ENCODE data around the gene RNF212B.

DNA sequence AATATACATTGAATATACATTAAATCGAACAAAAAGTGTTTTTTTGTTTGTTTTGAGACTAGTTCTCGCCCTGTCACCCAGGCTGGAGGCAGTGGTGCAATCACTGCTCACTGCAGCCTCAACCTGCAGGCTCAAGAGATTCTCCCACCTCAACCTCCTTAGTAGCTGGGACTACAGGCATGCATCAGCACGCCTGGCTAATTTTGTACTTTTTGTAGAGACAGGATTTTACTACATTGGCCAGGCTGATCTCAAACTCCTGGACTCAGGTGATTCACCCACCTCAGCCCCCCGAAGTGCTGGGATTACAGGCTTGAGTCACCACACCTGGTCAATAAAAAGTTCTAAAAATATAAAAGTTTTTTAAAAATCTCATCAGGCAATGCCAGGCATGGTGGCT, 10.2 kb upstream of the RNF212B start:
- TF ChIP-seq, protein P1, sequence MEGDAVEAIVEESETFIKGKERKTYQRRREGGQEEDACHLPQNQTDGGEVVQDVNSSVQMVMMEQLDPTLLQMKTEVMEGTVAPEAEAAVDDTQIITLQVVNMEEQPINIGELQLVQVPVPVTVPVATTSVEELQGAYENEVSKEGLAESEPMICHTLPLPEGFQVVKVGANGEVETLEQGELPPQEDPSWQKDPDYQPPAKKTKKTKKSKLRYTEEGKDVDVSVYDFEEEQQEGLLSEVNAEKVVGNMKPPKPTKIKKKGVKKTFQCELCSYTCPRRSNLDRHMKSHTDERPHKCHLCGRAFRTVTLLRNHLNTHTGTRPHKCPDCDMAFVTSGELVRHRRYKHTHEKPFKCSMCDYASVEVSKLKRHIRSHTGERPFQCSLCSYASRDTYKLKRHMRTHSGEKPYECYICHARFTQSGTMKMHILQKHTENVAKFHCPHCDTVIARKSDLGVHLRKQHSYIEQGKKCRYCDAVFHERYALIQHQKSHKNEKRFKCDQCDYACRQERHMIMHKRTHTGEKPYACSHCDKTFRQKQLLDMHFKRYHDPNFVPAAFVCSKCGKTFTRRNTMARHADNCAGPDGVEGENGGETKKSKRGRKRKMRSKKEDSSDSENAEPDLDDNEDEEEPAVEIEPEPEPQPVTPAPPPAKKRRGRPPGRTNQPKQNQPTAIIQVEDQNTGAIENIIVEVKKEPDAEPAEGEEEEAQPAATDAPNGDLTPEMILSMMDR (IDR thresholded peaks at IDR 0.05; ENCODE audit: insufficient read depth, low read length): no peak
- TF ChIP-seq POLR2AphosphoS5 (IDR thresholded peaks at IDR 0.05; ENCODE audit: low read depth): no peak
